ENCODE results near the gene STAT3.
"Not testable (repeated sequence)": the region's sequence is repeated elsewhere in the genome, so short reads cannot be mapped to it uniquely, and the experiment has no call there.

Gene STAT3

GRCh38 chr17:42276359-42276608 lies 112.0 kb downstream of the STAT3 start, which contains the start of gene STAT5B:
STAT5B (minus strand) TSS chr17:42276391; CDS start chr17:42232127, 44,264 bp downstream.
- DNase-seq (ENCODE audit: low read depth) = peak; percentile 43

GRCh38 chr17:42275527-42276358 lies 112.5 kb downstream of the STAT3 start:
- no peak for DNase-seq (ENCODE audit: low read depth)

GRCh38 chr17:42274812-42275526 lies 113.3 kb downstream of the STAT3 start:
- DNase-seq (ENCODE audit: low read depth) = peak; percentile 45

- no peak for DNase-seq (ENCODE audit: low read depth)
Measured at GRCh38 chr17:42274253-42274542, 114.0 kb downstream of the STAT3 start.

- DNase-seq (ENCODE audit: low read depth) = no peak
Measured at GRCh38 chr17:42273474-42274252, 114.6 kb downstream of the STAT3 start.

GRCh38 chr17:42272162-42272907 lies 115.9 kb downstream of the STAT3 start:
- DNase-seq (ENCODE audit: low read depth) = no peak

GRCh38 chr17:42271779-42272035 lies 116.5 kb downstream of the STAT3 start:
- no peak for DNase-seq (ENCODE audit: low read depth)

- DNase-seq (ENCODE audit: low read depth) = no peak
Measured at GRCh38 chr17:42271006-42271778, 117.0 kb downstream of the STAT3 start.

- peak; percentile 63 for DNase-seq (ENCODE audit: low read depth)
Measured at GRCh38 chr17:42270596-42270995, 117.6 kb downstream of the STAT3 start.

GRCh38 chr17:42270170-42270535 lies 118.1 kb downstream of the STAT3 start:
- DNase-seq (ENCODE audit: low read depth) = peak; percentile 65

GRCh38 chr17:42268236-42268635 lies 120.0 kb downstream of the STAT3 start:
- no peak for DNase-seq (ENCODE audit: low read depth)

- peak; percentile 99 for DNase-seq (ENCODE audit: low read depth)
Measured at GRCh38 chr17:42266918-42267766, 121.1 kb downstream of the STAT3 start.

- DNase-seq (ENCODE audit: low read depth) = no peak
Measured at GRCh38 chr17:42266462-42266861, 121.8 kb downstream of the STAT3 start.

- not testable (repeated sequence) for DNase-seq (ENCODE audit: low read depth)
Measured at GRCh38 chr17:42264366-42264765, 123.9 kb downstream of the STAT3 start.

Data from amniotic epithelial cell (primary cell).